GM23248 (cell line): ENCODE data around the gene ZDBF2. TPM values are rescaled to one million over a fixed set of nuclear protein-coding genes. Genes with fewer than 3 reads are reported as not detected.
"Not testable (repeated sequence)": the region's sequence is repeated elsewhere in the genome, so short reads cannot be mapped to it uniquely, and the experiment has no call there.

Source experiments
- DNase-seq: peaks from one replicate; pipeline ENCODE4 v3.0.0-alpha.2; 2015
- H2AFZ ChIP-seq: fragments of 200-600 bp; sonication (generic); 2 replicates; pipeline ENCODE4 v1.6.1; 2016; ENCODE audit warnings: antibody characterized with exemption
- H3F3A ChIP-seq: fragments of 200-600 bp; sonication (generic); 2 replicates; pipeline ENCODE4 v1.6.1; 2016; ENCODE audit warnings: mild to moderate bottlenecking, antibody characterized with exemption, mixed run types; ENCODE audit not compliant: insufficient read depth
- H3K27ac ChIP-seq: fragments of 200-600 bp; sonication (generic); 2 replicates; pipeline ENCODE4 v1.5.1; 2016; ENCODE audit warnings: mild to moderate bottlenecking
- H3K27me3 ChIP-seq: fragments of 200-600 bp; sonication (generic); replicated peaks from 2 replicates; pipeline ENCODE4 v1.6.1; 2016; ENCODE audit warnings: mild to moderate bottlenecking; ENCODE audit not compliant: insufficient read depth
- H3K36me3 ChIP-seq: fragments of 200-600 bp; sonication (generic); 2 replicates; pipeline ENCODE4 v1.6.1; 2016; ENCODE audit warnings: low read depth, mild to moderate bottlenecking
- H3K4me1 ChIP-seq: fragments of 200-600 bp; sonication (generic); 2 replicates; pipeline ENCODE4 v1.6.1; 2016; ENCODE audit warnings: mild to moderate bottlenecking; ENCODE audit not compliant: insufficient read depth
- H3K4me2 ChIP-seq: fragments of 200-600 bp; sonication (generic); one replicate; pipeline ENCODE4 v1.6.1; 2016; ENCODE audit warnings: mild to moderate bottlenecking; ENCODE audit not compliant: unreplicated experiment
- H3K4me3 ChIP-seq: fragments of 200-600 bp; sonication (generic); 2 replicates; pipeline ENCODE4 v1.5.1; 2016; ENCODE audit warnings: mild to moderate bottlenecking
- H3K79me2 ChIP-seq: fragments of 200-600 bp; sonication (generic); 2 replicates; pipeline ENCODE4 v1.6.1; 2016; ENCODE audit warnings: mild to moderate bottlenecking; ENCODE audit not compliant: insufficient read depth
- H3K9ac ChIP-seq: fragments of 200-600 bp; sonication (generic); 2 replicates; pipeline ENCODE4 v1.6.1; 2016; ENCODE audit warnings: mild to moderate bottlenecking
- H3K9me2 ChIP-seq: fragments of 200-600 bp; sonication (generic); 2 replicates; pipeline ENCODE4 v1.6.1; 2016; ENCODE audit warnings: mixed run types, mild to moderate bottlenecking, moderate library complexity; ENCODE audit not compliant: insufficient read depth
- H3K9me3 ChIP-seq: fragments of 200-600 bp; sonication (generic); one replicate; pipeline ENCODE4 v1.6.1; 2017; ENCODE audit warnings: low read depth
- H4K20me1 ChIP-seq: fragments of 200-600 bp; sonication (generic); 2 replicates; pipeline ENCODE4 v1.6.0; 2016; ENCODE audit not compliant: insufficient read depth
- EZH2 ChIP-seq: fragments of 200-600 bp; sonication (generic); IDR thresholded peaks from 2 replicates; pipeline ENCODE4 v1.6.1; 2018; ENCODE audit warnings: antibody characterized with exemption, mild to moderate bottlenecking; ENCODE audit not compliant: insufficient read depth, poor library complexity, severe bottlenecking
- EZH2phosphoT487 ChIP-seq: fragments of 200-600 bp; sonication (generic); IDR thresholded peaks from 2 replicates; pipeline ENCODE4 v1.6.1; 2018; ENCODE audit warnings: antibody characterized with exemption, moderate library complexity, mild to moderate bottlenecking, low read depth; ENCODE audit not compliant: insufficient read depth
- WGBS, 2 experiments: methylation state at CpG; one replicate each; pipeline ENCODE4 v1.1.6; 2015 to 2017; ENCODE audit warnings: low lambda C conversion rate in 2 of 2, low coverage in 1 of 2; ENCODE audit errors: missing lambda C conversion rate in 2 of 2; 5-methylcytosine and 5-hydroxymethylcytosine counted together
- in situ Hi-C: fragments of 300-500 bp; cut with MboI; formaldehyde crosslinking; loops from 2 replicates; pipeline ENCODE4 v1.15.0; 2020
- polyA plus RNA-seq: library from polyadenylated mRNA; unstranded; fragments of >200 nt; fragmentation: Nextera tagmentation; extraction: Ambion mirVana; gene quantifications from 2 replicates; pipeline ENCODE4 v1.2.1, GENCODE V29; 2016
- total RNA-seq: library from RNA; depleted of rRNA; stranded (reverse); fragments of >200 nt; shearing (Covaris generic); gene quantifications from 2 replicates; pipeline ENCODE4 v1.2.3, GENCODE V29; 2014; rRNA removed

ZDBF2 gene
- total RNA-seq (9.1 and 10.2 TPM in 2 replicates), polyA plus RNA-seq (2.5 and 3.0 TPM in 2 replicates)

GRCh38 chr2:206274434-206275311, at the start of gene ZDBF2:
TSS of gene ZDBF2 (plus strand) at chr2:206274663. CDS start at chr2:206281850, 7,187 bp downstream.
- no peaks in the 10 kb centered on the region for H3K4me1 ChIP-seq
- H3K79me2 ChIP-seq: peaks cover 27% of the 10 kb centered on the region
- peak within 1 kb of the TSS; percentile 78 for H3K4me3 ChIP-seq
- H3K9me3 ChIP-seq: no peaks in the 10 kb centered on the region
- H3K9me2 ChIP-seq: no peaks in the 10 kb centered on the region
- DNase-seq: peak; percentile 81
- 0 out of 2 replicates have a peak, but pooled peaks cover 8% of the 10 kb centered on the region for H3F3A ChIP-seq
- H3K36me3 ChIP-seq: no peaks in the 10 kb centered on the region
- H3K4me2 ChIP-seq: peak within 1 kb of the TSS; percentile 80
- peaks cover 35% of the 10 kb centered on the region for H3K27me3 ChIP-seq
- H4K20me1 ChIP-seq: no peaks in the 10 kb centered on the region
- TF ChIP-seq EZH2phosphoT487: no peak
- no peak for TF ChIP-seq EZH2
- peak within 1 kb of the TSS; percentile 87 for H3K9ac ChIP-seq
- in situ Hi-C loops: no loop called here
- peak within 1 kb of the TSS; percentile 66 for H3K27ac ChIP-seq
- H2AFZ ChIP-seq: peak within 1 kb of the TSS; percentile 78
- whole genome bisulfite sequencing, 2 experiments: 2 to 3% methylated on average over 51 to 80 of the region's 104 CpGs

- Histone ChIP-seq H3F3A (no peaks in the 10 kb centered on the region), H2AFZ (no peak overlapping the region), H3K9me2 (no peaks in the 10 kb centered on the region), H3K27me3 (no peaks in the 10 kb centered on the region), H3K4me2 (no peak overlapping the region), H3K4me1 (no peaks in the 10 kb centered on the region), H3K9ac (no peak overlapping the region), H4K20me1 (no peaks in the 10 kb centered on the region), H3K9me3 (no peaks in the 10 kb centered on the region), H3K27ac (no peak overlapping the region), H3K36me3 (no peaks in the 10 kb centered on the region), H3K79me2 (no peaks in the 10 kb centered on the region), H3K4me3 (no peak overlapping the region)
- WGBS, 2 experiments: 43 to 47% methylated on average over 5 of the region's 5 CpGs
- TF ChIP-seq EZH2phosphoT487 (no peak), EZH2 (no peak)
- in situ Hi-C loops: no loop called here
- no peak for DNase-seq
Measured at GRCh38 chr2:206225435-206226232, 48.8 kb upstream of the ZDBF2 start.

- H3K4me3 ChIP-seq, H2AFZ ChIP-seq, in situ Hi-C loops, H3K79me2 ChIP-seq, H3K27ac ChIP-seq, H3K4me2 ChIP-seq, H3K9ac ChIP-seq, H3K27me3 ChIP-seq, DNase-seq, H4K20me1 ChIP-seq, H3F3A ChIP-seq, H3K36me3 ChIP-seq, H3K4me1 ChIP-seq, H3K9me2 ChIP-seq, H3K9me3 ChIP-seq: not testable (repeated sequence)
- 91 to 93% methylated on average over 9 of the region's 9 CpGs for WGBS, 2 experiments
Measured at GRCh38 chr2:206228636-206229035, 45.8 kb upstream of the ZDBF2 start.

- no peak overlapping the region for H3K9ac ChIP-seq
- no peak overlapping the region for H3K4me2 ChIP-seq
- H3K79me2 ChIP-seq: no peaks in the 10 kb centered on the region
- no peaks in the 10 kb centered on the region for H3F3A ChIP-seq
- H3K27ac ChIP-seq: no peak overlapping the region
- TF ChIP-seq EZH2phosphoT487 (no peak), EZH2 (no peak)
- H3K4me1 ChIP-seq: no peaks in the 10 kb centered on the region
- H2AFZ ChIP-seq: no peak overlapping the region
- no peak overlapping the region for H3K4me3 ChIP-seq
- H3K9me3 ChIP-seq: no peaks in the 10 kb centered on the region
- H3K9me2 ChIP-seq: no peaks in the 10 kb centered on the region
- H4K20me1 ChIP-seq: no peaks in the 10 kb centered on the region
- H3K36me3 ChIP-seq: no peaks in the 10 kb centered on the region
- H3K27me3 ChIP-seq: no peaks in the 10 kb centered on the region
- no peak for DNase-seq
- in situ Hi-C loops: no loop called here
Measured at GRCh38 chr2:206229642-206230041, 44.8 kb upstream of the ZDBF2 start.
